ENCODE measurements around the gene SNAI1.
"Not testable (repeated sequence)": the region's sequence is repeated elsewhere in the genome, so short reads cannot be mapped to it uniquely, and the experiment has no call there.

The SNAI1 gene

DNA sequence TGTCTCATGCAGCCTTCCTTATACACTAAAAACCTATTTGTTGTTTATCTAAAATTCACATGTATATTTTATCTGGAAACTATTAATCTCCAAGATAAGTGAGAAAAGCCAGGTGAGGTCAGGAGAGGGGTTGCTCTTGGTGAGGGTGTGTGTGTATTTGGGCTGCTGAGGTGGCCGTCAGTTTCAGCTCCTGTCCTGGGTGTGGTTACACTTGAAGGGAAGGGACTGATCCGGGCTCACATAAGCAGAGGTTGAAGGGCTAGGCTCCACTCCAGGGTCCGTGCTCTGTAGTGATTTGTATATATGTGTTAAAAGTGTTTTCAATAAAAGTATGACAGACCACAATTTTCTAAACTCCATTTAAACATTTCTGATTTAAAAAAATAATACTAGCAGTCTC, 13.5 kb upstream of the SNAI1 start:
- no peaks in the 10 kb centered on the region for H3K9me3 ChIP-seq (ENCODE audit: control insufficient read depth, low read depth, low read length)
- no peak overlapping the region for H3K9ac ChIP-seq (ENCODE audit: low read length)
- H3K4me1 ChIP-seq (ENCODE audit: control insufficient read depth, low read depth, low read length): peaks cover 6% of the 10 kb centered on the region
- H3K27me3 ChIP-seq (ENCODE audit: control insufficient read depth, insufficient read depth, low read length): no peaks in the 10 kb centered on the region
- H3K36me3 ChIP-seq (ENCODE audit: control insufficient read depth, low read depth, low read length): no peaks in the 10 kb centered on the region
- no peak overlapping the region for H3K4me3 ChIP-seq (ENCODE audit: low read length)
- H3K27ac ChIP-seq (ENCODE audit: low read length): no peak overlapping the region

DNA sequence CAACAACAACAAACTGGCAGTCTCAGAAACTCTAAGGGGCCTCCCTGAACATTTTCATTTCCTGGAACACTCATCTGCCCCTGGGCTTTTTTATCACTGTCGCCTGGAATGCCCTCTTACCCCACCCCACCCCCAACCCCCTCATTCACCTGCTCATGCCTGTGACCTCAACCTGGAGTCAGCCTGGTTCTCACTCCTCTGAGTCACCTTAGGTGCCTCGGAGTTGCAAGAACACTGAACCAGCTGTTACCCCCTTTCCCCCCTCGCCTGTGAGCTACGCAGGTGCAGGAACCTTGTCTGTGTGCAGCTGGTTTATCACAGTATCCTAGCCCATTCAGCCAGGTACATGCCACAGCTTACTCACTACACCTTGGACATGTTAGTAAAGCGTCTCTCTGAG, 12.8 kb upstream of the SNAI1 start:
- Histone ChIP-seq H3K36me3 (ENCODE audit: control insufficient read depth, low read depth, low read length) (no peaks in the 10 kb centered on the region), H3K27me3 (ENCODE audit: control insufficient read depth, insufficient read depth, low read length) (no peaks in the 10 kb centered on the region), H3K27ac (ENCODE audit: low read length) (no peak overlapping the region), H3K9me3 (ENCODE audit: control insufficient read depth, low read depth, low read length) (no peaks in the 10 kb centered on the region), H3K4me3 (ENCODE audit: low read length) (no peak overlapping the region), H3K4me1 (ENCODE audit: control insufficient read depth, low read depth, low read length) (peaks cover 2% of the 10 kb centered on the region), H3K9ac (ENCODE audit: low read length) (no peak overlapping the region)

DNA sequence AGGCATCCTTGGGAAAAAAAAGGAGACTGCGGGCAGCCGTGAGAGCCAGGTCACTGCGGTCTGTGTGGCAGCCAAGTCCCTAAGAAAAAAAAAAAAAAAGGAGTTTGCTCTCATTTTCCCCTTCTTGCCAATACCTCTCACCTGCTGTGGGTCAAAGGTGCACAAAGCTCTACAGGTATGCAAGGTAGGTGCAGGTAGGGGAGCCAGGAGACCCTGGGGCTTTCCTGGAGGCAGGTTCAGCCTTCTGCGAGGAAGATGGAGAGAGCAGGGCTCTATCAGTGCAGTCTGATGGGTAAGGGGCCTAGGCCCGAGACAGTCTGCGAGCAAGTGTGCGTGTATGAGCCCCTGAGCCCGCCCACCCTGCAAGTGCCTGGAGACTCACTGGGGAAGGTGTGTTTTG, 12.3 kb upstream of the SNAI1 start:
- H3K27ac ChIP-seq (ENCODE audit: low read length): no peak overlapping the region
- no peaks in the 10 kb centered on the region for H3K4me1 ChIP-seq (ENCODE audit: control insufficient read depth, low read depth, low read length)
- H3K27me3 ChIP-seq (ENCODE audit: control insufficient read depth, insufficient read depth, low read length): no peaks in the 10 kb centered on the region
- no peaks in the 10 kb centered on the region for H3K9me3 ChIP-seq (ENCODE audit: control insufficient read depth, low read depth, low read length)
- no peak overlapping the region for H3K4me3 ChIP-seq (ENCODE audit: low read length)
- H3K9ac ChIP-seq (ENCODE audit: low read length): no peak overlapping the region
- H3K36me3 ChIP-seq (ENCODE audit: control insufficient read depth, low read depth, low read length): no peaks in the 10 kb centered on the region

DNA sequence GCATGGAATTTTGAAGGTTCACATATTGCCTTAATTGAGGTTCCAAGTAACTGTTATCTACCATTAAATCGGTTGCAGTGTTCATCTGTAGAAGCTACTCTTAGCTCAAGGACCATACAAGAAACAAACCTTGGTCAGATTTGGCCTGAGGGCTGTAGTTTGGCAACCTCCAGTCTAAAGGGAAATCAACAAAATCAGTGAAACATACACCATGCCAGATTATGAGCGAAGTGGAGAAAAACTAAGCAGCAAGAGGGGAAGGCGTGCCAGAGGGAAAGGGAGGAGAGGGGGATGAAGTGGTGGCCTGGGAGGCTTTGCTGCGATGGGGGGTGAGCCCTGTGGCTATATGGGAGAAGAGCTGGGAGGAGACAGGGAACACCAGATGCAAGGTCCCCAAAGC, 8.8 kb upstream of the SNAI1 start:
- Histone ChIP-seq H3K9me3 (ENCODE audit: control insufficient read depth, low read depth, low read length) (no peaks in the 10 kb centered on the region), H3K36me3 (ENCODE audit: control insufficient read depth, low read depth, low read length) (no peaks in the 10 kb centered on the region), H3K27me3 (ENCODE audit: control insufficient read depth, insufficient read depth, low read length) (peaks cover 4% of the 10 kb centered on the region), H3K4me3 (ENCODE audit: low read length) (no peak overlapping the region), H3K4me1 (ENCODE audit: control insufficient read depth, low read depth, low read length) (peaks cover 3% of the 10 kb centered on the region), H3K9ac (ENCODE audit: low read length) (no peak overlapping the region), H3K27ac (ENCODE audit: low read length) (no peak overlapping the region)

DNA sequence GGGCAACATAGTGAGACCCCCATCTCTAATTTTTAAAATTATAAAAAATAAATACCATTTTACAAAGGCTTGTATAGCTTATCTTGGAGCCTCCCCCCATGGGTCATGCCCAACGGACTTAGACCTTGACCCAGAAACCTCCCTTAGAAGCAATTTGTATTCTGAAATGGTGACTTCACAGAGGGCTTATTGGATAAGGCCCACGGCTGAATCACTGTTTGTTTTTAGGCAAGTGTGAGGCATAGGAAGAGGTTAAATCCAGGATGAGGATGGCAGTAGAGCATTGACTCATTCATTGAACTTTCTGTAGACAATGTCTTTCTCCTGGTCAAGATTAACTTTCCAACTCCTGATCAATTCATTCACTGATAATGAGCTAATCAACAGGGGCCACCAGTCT, 6.2 kb upstream of the SNAI1 start:
- no peaks in the 10 kb centered on the region for H3K9me3 ChIP-seq (ENCODE audit: control insufficient read depth, low read depth, low read length)
- H3K4me3 ChIP-seq (ENCODE audit: low read length): no peak overlapping the region
- H3K27me3 ChIP-seq (ENCODE audit: control insufficient read depth, insufficient read depth, low read length): peaks cover 25% of the 10 kb centered on the region
- no peak overlapping the region for H3K27ac ChIP-seq (ENCODE audit: low read length)
- peaks cover 12% of the 10 kb centered on the region for H3K4me1 ChIP-seq (ENCODE audit: control insufficient read depth, low read depth, low read length)
- no peaks in the 10 kb centered on the region for H3K36me3 ChIP-seq (ENCODE audit: control insufficient read depth, low read depth, low read length)
- H3K9ac ChIP-seq (ENCODE audit: low read length): no peak overlapping the region

DNA sequence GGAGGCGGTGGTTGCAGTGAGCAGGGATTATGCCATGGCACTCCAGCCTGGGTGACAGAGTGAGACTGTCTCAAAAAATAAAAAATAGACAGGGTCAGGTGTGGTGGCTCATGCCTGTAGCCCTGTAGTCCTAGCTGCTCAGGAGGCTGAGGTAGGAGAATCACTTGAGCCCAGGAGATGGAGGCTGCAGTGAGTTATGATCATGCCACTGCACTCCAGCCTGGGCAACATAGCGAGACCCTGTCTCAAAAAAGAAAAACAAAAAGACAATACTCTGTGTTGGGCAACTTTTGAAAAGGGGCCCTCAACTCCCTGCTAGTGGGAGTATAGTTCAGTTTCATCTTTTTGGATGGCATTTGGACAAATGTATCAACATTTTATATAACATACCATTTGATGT, 5.0 kb upstream of the SNAI1 start:
- H3K36me3 ChIP-seq (ENCODE audit: control insufficient read depth, low read depth, low read length); H3K4me3 ChIP-seq (ENCODE audit: low read length); H3K9me3 ChIP-seq (ENCODE audit: control insufficient read depth, low read depth, low read length); H3K27ac ChIP-seq (ENCODE audit: low read length); H3K9ac ChIP-seq (ENCODE audit: low read length): not testable (repeated sequence)
- Histone ChIP-seq H3K27me3 (ENCODE audit: control insufficient read depth, insufficient read depth, low read length) (peaks cover 34% of the 10 kb centered on the region), H3K4me1 (ENCODE audit: control insufficient read depth, low read depth, low read length) (peaks cover 19% of the 10 kb centered on the region)

DNA sequence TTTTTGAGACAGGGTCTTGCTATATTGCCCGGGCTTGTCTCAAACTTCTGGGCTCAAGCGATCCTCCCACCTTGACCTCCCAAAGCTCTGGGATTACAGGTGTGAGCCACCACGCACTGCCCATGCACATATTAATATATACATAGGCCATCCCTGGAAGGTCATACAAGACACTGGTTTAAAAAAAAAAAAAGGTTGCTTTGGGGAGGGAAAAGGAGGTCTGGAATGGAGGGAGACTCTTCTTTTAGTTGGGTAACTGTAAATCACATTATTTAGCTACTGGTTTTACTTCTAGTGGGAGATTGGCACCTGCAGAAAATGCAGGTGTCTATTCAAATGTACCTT, 4.1 kb upstream of the SNAI1 start:
- H3K4me3 ChIP-seq (ENCODE audit: low read length): no peak overlapping the region
- H3K9ac ChIP-seq (ENCODE audit: low read length): no peak overlapping the region
- H3K4me1 ChIP-seq (ENCODE audit: control insufficient read depth, low read depth, low read length): peaks cover 19% of the 10 kb centered on the region
- H3K9me3 ChIP-seq (ENCODE audit: control insufficient read depth, low read depth, low read length): no peaks in the 10 kb centered on the region
- H3K27ac ChIP-seq (ENCODE audit: low read length): no peak overlapping the region
- H3K36me3 ChIP-seq (ENCODE audit: control insufficient read depth, low read depth, low read length): no peaks in the 10 kb centered on the region
- peaks cover 41% of the 10 kb centered on the region for H3K27me3 ChIP-seq (ENCODE audit: control insufficient read depth, insufficient read depth, low read length)

DNA sequence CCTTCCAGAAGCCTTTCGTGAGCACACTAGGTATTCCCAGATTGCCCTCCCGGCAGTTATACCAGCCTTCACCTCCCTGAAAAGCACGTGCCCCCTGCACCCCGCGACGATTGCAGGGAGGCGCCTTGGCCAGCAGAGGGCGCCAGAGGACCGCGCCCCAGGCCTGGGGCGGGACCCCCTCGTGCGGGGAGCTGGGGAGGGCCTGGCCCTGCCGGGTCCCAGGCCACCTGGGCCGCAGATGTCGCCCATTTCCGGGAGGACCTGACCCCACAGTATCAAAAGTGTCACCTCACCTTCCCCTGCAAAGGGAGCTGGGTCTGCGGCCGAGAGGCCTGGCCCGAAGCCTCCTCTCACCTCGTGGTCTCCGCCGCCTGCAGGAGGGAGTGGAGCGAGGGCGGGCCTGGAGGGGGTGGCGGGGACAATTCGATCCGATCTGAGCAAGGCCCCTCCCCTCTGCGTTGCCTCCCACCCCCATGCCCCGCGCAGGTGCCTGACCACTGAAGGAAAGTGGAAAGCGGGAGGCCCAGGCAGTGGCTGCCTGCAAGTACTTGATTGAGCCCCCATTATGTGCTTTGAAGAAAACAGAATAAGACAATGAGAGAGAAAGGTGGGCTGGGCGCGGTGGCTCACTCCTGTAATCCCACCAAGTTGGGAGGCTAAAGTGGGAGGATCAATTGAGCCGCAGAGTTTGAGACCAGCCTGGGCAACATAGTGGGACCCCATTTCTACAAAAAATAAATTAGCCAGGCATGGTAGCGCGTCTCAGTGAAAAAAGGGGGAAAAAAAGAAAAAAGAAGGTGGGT, 3.5 kb upstream of the SNAI1 start:
- peaks cover 44% of the 10 kb centered on the region for H3K27me3 ChIP-seq (ENCODE audit: control insufficient read depth, insufficient read depth, low read length)

DNA sequence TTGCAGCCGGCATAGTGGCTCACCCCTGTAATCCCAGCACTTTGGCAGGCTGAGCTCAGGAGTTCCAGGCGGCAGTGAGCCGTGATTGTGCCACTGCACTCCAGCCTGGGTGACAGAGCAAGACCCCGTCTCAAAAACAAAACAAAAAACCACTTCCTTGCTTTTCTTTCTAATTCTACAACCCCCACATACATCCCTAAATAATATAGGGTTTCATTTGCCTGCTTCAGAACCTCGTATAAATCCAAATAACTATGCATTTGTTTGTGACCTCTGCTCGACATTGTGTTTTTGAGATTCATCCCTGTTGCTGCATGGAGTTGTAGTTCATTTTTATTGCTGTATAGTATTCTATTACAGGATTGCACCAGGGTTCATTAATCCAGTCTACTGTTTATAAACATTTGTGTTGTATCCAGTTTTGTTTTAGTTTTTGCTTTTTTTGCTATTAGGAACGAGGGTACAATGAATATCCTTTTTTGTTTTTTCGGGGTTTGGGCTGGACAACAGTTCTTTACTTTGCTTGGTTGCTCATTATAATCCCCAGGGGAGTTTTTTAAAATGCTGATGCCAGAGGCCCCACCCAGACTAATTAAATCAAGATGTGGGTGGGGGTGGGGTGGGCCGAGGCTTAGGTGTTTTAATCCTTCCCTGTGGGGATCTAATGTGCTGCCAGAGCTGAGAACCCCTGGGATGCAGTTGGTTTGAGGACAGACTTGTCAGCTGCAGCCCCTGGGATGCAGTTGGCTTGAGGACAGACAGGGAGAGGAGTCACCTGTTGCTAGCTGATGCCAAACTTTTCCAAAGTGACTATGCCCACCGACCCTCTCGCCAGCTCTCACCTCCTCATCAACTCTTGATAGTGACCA, 2.4 kb upstream of the SNAI1 start:
- peaks cover 44% of the 10 kb centered on the region for H3K27me3 ChIP-seq (ENCODE audit: control insufficient read depth, insufficient read depth, low read length)
- no peaks in the 10 kb centered on the region for H3K36me3 ChIP-seq (ENCODE audit: control insufficient read depth, low read depth, low read length)
- no peak overlapping the region for H3K27ac ChIP-seq (ENCODE audit: low read length)
- peaks cover 28% of the 10 kb centered on the region for H3K4me1 ChIP-seq (ENCODE audit: control insufficient read depth, low read depth, low read length)
- no peak overlapping the region for H3K9ac ChIP-seq (ENCODE audit: low read length)
- no peaks in the 10 kb centered on the region for H3K9me3 ChIP-seq (ENCODE audit: control insufficient read depth, low read depth, low read length)
- no peak overlapping the region for H3K4me3 ChIP-seq (ENCODE audit: low read length)

More for the DNA sequence above, 3.5 kb upstream of the SNAI1 start:
- H3K36me3 ChIP-seq (ENCODE audit: control insufficient read depth, low read depth, low read length): no peaks in the 10 kb centered on the region
- no peak overlapping the region for H3K27ac ChIP-seq (ENCODE audit: low read length)
- H3K9me3 ChIP-seq (ENCODE audit: control insufficient read depth, low read depth, low read length): no peaks in the 10 kb centered on the region
- H3K4me1 ChIP-seq (ENCODE audit: control insufficient read depth, low read depth, low read length): peaks cover 19% of the 10 kb centered on the region
- H3K9ac ChIP-seq (ENCODE audit: low read length): peak overlapping the region; percentile 53
- peak overlapping the region; percentile 58 for H3K4me3 ChIP-seq (ENCODE audit: low read length)

DNA sequence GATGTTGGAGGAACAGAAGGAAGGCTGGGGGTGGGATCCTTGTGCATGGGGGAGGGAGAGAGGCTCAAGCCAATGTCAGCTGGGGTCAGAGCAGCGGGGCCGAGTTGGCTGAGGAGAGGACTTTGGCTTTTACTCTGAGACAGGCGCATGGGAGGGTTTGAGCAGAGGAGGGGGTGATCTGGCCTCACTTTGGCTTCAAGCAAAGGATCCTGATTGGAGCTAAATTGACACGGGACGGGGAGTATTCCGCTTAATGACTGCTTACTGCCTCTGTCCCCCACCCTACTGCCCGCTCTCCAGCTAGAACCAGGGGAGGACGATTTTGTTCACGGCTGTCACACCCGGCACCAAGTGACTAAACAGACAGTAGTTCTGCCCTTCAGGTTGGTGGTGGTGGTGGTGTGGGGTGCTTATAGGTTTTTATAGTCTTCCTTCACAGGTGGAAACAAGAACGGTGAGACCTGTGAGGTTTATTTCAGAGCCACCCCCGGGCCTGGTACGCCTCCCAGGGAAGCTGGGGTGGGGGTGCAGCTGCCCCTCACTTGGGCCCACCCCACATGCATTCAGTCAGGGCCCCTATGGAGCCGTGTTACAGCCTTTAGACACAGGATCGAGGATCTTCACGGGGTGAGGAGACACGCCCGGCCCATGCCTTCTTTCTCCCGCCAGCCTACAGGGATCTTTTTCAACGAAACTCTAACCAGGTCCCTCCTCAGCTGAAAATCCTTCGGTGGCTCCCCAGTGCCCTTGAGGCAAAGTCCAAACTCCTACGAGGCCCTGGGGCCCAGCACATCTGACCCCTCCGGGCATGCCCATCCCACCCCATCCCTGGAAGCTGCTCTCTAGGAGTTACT, 1.3 kb upstream of the SNAI1 start:
- H3K9ac ChIP-seq (ENCODE audit: low read length): no peak overlapping the region
- no peaks in the 10 kb centered on the region for H3K9me3 ChIP-seq (ENCODE audit: control insufficient read depth, low read depth, low read length)
- no peak overlapping the region for H3K27ac ChIP-seq (ENCODE audit: low read length)
- H3K27me3 ChIP-seq (ENCODE audit: control insufficient read depth, insufficient read depth, low read length): peaks cover 44% of the 10 kb centered on the region
- peaks cover 35% of the 10 kb centered on the region for H3K4me1 ChIP-seq (ENCODE audit: control insufficient read depth, low read depth, low read length)
- H3K4me3 ChIP-seq (ENCODE audit: low read length): peak overlapping the region; percentile 55
- H3K36me3 ChIP-seq (ENCODE audit: control insufficient read depth, low read depth, low read length): no peaks in the 10 kb centered on the region

DNA sequence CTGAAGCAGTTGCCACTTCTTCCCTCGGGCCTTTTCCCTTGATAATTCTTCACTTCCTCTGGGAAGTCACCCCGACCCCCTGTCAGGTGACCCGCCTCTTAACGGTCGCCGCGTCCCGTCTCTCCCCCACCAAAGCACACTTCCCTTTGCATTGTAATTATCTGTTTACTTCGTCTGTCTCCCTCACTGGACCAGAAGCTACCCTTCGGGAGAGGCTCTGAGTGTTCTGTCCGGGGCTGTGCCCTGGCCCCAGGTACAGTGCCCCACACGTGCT, 771 bp upstream of the SNAI1 start:
- H3K36me3 ChIP-seq (ENCODE audit: control insufficient read depth, low read depth, low read length): no peaks in the 10 kb centered on the region
- no peak overlapping the region for H3K27ac ChIP-seq (ENCODE audit: low read length)
- H3K27me3 ChIP-seq (ENCODE audit: control insufficient read depth, insufficient read depth, low read length): peaks cover 44% of the 10 kb centered on the region
- H3K4me1 ChIP-seq (ENCODE audit: control insufficient read depth, low read depth, low read length): peaks cover 40% of the 10 kb centered on the region
- H3K9me3 ChIP-seq (ENCODE audit: control insufficient read depth, low read depth, low read length): no peaks in the 10 kb centered on the region
- peak overlapping the region; percentile 19 for H3K9ac ChIP-seq (ENCODE audit: low read length)
- H3K4me3 ChIP-seq (ENCODE audit: low read length): peak overlapping the region; percentile 55
